GM23338 (cell line): Measurements from ENCODE around the gene CPEB3. TPM values are rescaled to one million over a fixed set of nuclear protein-coding genes. Genes with fewer than 3 reads are reported as not detected.

Experiments used
- ATAC-seq: fragments of 200-7000 bp; cut with Tn5 transposase; 3 replicates; pipeline ENCODE4 v1.9.1; 2020
- DNase-seq: peaks from one replicate; pipeline ENCODE4 v3.0.0-alpha.2; 2015; ENCODE audit warnings: low spot score
- H2AFZ ChIP-seq: fragments of 200-600 bp; sonication (generic); 2 replicates; pipeline ENCODE4 v1.8.0; 2016; ENCODE audit warnings: antibody characterized with exemption, mild to moderate bottlenecking, moderate library complexity
- H3F3A ChIP-seq: fragments of 200-600 bp; sonication (generic); replicated peaks from 2 replicates; pipeline ENCODE4 v1.8.0; 2017; ENCODE audit warnings: antibody characterized with exemption, mixed run types, low read depth
- H3K27ac ChIP-seq: fragments of 200-600 bp; sonication (generic); 2 replicates; pipeline ENCODE4 v1.6.1; 2016; ENCODE audit warnings: low read depth
- H3K27me3 ChIP-seq: fragments of 200-600 bp; sonication (generic); 2 replicates; pipeline ENCODE4 v1.8.0; 2016; ENCODE audit warnings: mild to moderate bottlenecking, mixed run types, moderate library complexity; ENCODE audit not compliant: insufficient read depth
- H3K36me3 ChIP-seq: fragments of 200-600 bp; sonication (generic); 2 replicates; pipeline ENCODE4 v1.8.0; 2016; ENCODE audit warnings: mild to moderate bottlenecking; ENCODE audit not compliant: insufficient read depth
- H3K4me1 ChIP-seq: fragments of 200-600 bp; sonication (generic); 2 replicates; pipeline ENCODE4 v1.8.0; 2016; ENCODE audit warnings: mild to moderate bottlenecking, moderate library complexity; ENCODE audit not compliant: insufficient read depth
- H3K4me2 ChIP-seq: fragments of 200-600 bp; sonication (generic); 2 replicates; pipeline ENCODE4 v1.7.1; 2017; ENCODE audit warnings: mixed run types
- H3K4me3 ChIP-seq: fragments of 200-600 bp; sonication (generic); 2 replicates; pipeline ENCODE4 v1.6.1; 2016; ENCODE audit warnings: mixed run types
- H3K79me2 ChIP-seq: fragments of 200-600 bp; sonication (generic); replicated peaks from 2 replicates; pipeline ENCODE4 v1.8.0; 2017; ENCODE audit warnings: mild to moderate bottlenecking; ENCODE audit not compliant: insufficient read depth
- H3K9me2 ChIP-seq: fragments of 200-600 bp; sonication (generic); 2 replicates; pipeline ENCODE4 v1.8.0; 2017; ENCODE audit not compliant: insufficient read depth
- H4K20me1 ChIP-seq: fragments of 200-600 bp; sonication (generic); replicated peaks from 2 replicates; pipeline ENCODE4 v1.8.0; 2017; ENCODE audit warnings: mild to moderate bottlenecking; ENCODE audit not compliant: insufficient read depth
- H3K27ac Mint-ChIP-seq: 2 replicates; pipeline ENCODE4 v1.8.0; 2020; ENCODE audit warnings: inconsistent platforms, mild to moderate bottlenecking, moderate library complexity, mixed read lengths
- H3K27me3 Mint-ChIP-seq: 3 replicates; pipeline ENCODE4 v1.8.0; 2022; ENCODE audit warnings: low read depth, mild to moderate bottlenecking, moderate library complexity, mixed read lengths, inconsistent platforms; ENCODE audit not compliant: insufficient read depth, poor library complexity
- H3K36me3 Mint-ChIP-seq: 3 replicates; pipeline ENCODE4 v1.8.0; 2021; ENCODE audit warnings: low read depth, mild to moderate bottlenecking, inconsistent platforms, moderate library complexity, mixed read lengths
- H3K4me1 Mint-ChIP-seq: 3 replicates; pipeline ENCODE4 v1.8.0; 2020; ENCODE audit warnings: mild to moderate bottlenecking, inconsistent platforms, mixed read lengths
- H3K4me3 Mint-ChIP-seq: 3 replicates; pipeline ENCODE4 v1.8.0; 2021; ENCODE audit warnings: moderate library complexity, mild to moderate bottlenecking, inconsistent platforms, mixed read lengths
- H3K9me3 Mint-ChIP-seq: 3 replicates; pipeline ENCODE4 v1.8.0; 2020; ENCODE audit warnings: moderate library complexity, mild to moderate bottlenecking, inconsistent platforms, mixed read lengths
- CREB1 ChIP-seq: fragments of 250-450 bp; sonication (Bioruptor Pico); IDR thresholded peaks from 2 replicates; pipeline ENCODE4 v1.5.0; 2020; ENCODE audit warnings: low read depth, mild to moderate bottlenecking, moderate library complexity
- EZH2 ChIP-seq: fragments of 200-600 bp; sonication (generic); IDR thresholded peaks from one replicate; pipeline ENCODE4 v1.8.0; 2017; ENCODE audit warnings: antibody characterized with exemption, mild to moderate bottlenecking, low read depth; ENCODE audit not compliant: unreplicated experiment
- JUNB ChIP-seq: IDR thresholded peaks from one replicate; pipeline ENCODE4 v1.6.1; 2016; ENCODE audit warnings: antibody characterized with exemption; ENCODE audit not compliant: unreplicated experiment
- NANOG ChIP-seq: IDR thresholded peaks from 2 replicates; pipeline ENCODE4 v1.6.1; 2016; ENCODE audit warnings: antibody characterized with exemption, borderline replicate concordance
- POLR2AphosphoS5 ChIP-seq: IDR thresholded peaks from 2 replicates; pipeline ENCODE4 v1.6.1; 2016; ENCODE audit warnings: antibody characterized with exemption, low read depth
- REST ChIP-seq: IDR thresholded peaks from one replicate; pipeline ENCODE4 v1.6.1; 2018; ENCODE audit warnings: antibody characterized with exemption; ENCODE audit not compliant: unreplicated experiment
- STAT1 ChIP-seq: IDR thresholded peaks from one replicate; pipeline ENCODE4 v1.6.1; 2016; ENCODE audit warnings: antibody characterized with exemption; ENCODE audit not compliant: unreplicated experiment
- ZNF114 ChIP-seq: fragments of 250-450 bp; sonication (Bioruptor Pico); IDR thresholded peaks from 2 replicates; pipeline ENCODE4 v1.5.0; 2020; ENCODE audit warnings: mild to moderate bottlenecking, moderate library complexity
- ZNF331 ChIP-seq: fragments of 250-450 bp; sonication (Bioruptor Pico); IDR thresholded peaks from 2 replicates; pipeline ENCODE4 v1.5.0; 2020; ENCODE audit warnings: low read depth, mild to moderate bottlenecking, moderate library complexity
- polyA plus RNA-seq: library from polyadenylated mRNA; unstranded; fragments of >200 nt; fragmentation: Nextera tagmentation; extraction: Ambion mirVana; gene quantifications from 2 replicates; pipeline ENCODE4 v1.2.1, GENCODE V29; 2016
- total RNA-seq: library from RNA; depleted of rRNA; stranded (reverse); fragments of >200 nt; shearing (Covaris generic); gene quantifications from 2 replicates; pipeline ENCODE4 v1.2.3, GENCODE V29; 2014
- TF ChIP-seq, protein P1 (sequence below), 2 experiments: fragments of 200-600 bp in 1 of 2; sonication (generic) in 1 of 2; conservative IDR thresholded peaks; 2 replicates each; pipeline versions ENCODE4 v1.5.1 to v1.6.1; 2016 to 2017; ENCODE audit warnings: antibody characterized with exemption in 2 of 2, low read depth in 2 of 2, mild to moderate bottlenecking in 2 of 2, moderate library complexity in 1 of 2
- TF ChIP-seq, protein P2 (sequence below): fragments of 250-450 bp; sonication (Bioruptor Pico); IDR thresholded peaks from 2 replicates; pipeline ENCODE4 v1.5.0; 2020; ENCODE audit warnings: mild to moderate bottlenecking, moderate library complexity
- TF ChIP-seq, protein P3 (sequence below): IDR thresholded peaks from 2 replicates; pipeline ENCODE4 v1.6.1; 2016; ENCODE audit warnings: antibody characterized with exemption

CPEB3 gene
- total and polyA plus RNA-seq, 2 experiments from 2014 or later, result 0.74 to 1.9 TPM

- no peaks in the 10 kb centered on the region for H3K36me3 Mint-ChIP-seq
- H3K27me3 Mint-ChIP-seq, result no peaks in the 10 kb centered on the region
- Histone ChIP-seq H3K27ac (no peak overlapping the region), H3K27me3 (no peaks in the 10 kb centered on the region), H2AFZ (no peak overlapping the region), H3K4me2 (no peak overlapping the region), H3K4me1 (no peaks in the 10 kb centered on the region), H3F3A (no peaks in the 10 kb centered on the region), H3K9me2 (no peaks in the 10 kb centered on the region), H3K4me3 (no peak overlapping the region), H4K20me1 (no peaks in the 10 kb centered on the region), H3K36me3 (no peaks in the 10 kb centered on the region), H3K79me2 (no peaks in the 10 kb centered on the region)
- H3K9me3 Mint-ChIP-seq, result no peaks in the 10 kb centered on the region
- no peak for ATAC-seq
- no peak for DNase-seq
- H3K4me3 Mint-ChIP-seq, result no peak overlapping the region
- no peak overlapping the region for H3K27ac Mint-ChIP-seq
- H3K4me1 Mint-ChIP-seq, result no peaks in the 10 kb centered on the region
- TF ChIP-seq, protein P1, sequence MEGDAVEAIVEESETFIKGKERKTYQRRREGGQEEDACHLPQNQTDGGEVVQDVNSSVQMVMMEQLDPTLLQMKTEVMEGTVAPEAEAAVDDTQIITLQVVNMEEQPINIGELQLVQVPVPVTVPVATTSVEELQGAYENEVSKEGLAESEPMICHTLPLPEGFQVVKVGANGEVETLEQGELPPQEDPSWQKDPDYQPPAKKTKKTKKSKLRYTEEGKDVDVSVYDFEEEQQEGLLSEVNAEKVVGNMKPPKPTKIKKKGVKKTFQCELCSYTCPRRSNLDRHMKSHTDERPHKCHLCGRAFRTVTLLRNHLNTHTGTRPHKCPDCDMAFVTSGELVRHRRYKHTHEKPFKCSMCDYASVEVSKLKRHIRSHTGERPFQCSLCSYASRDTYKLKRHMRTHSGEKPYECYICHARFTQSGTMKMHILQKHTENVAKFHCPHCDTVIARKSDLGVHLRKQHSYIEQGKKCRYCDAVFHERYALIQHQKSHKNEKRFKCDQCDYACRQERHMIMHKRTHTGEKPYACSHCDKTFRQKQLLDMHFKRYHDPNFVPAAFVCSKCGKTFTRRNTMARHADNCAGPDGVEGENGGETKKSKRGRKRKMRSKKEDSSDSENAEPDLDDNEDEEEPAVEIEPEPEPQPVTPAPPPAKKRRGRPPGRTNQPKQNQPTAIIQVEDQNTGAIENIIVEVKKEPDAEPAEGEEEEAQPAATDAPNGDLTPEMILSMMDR (conservative IDR thresholded peaks at IDR 0.05; ENCODE audit: low read depth in 2 of 2), result no peak
- TF ChIP-seq EZH2 (no peak), NANOG (no peak), ZNF331 (no peak), POLR2AphosphoS5 (no peak), CREB1 (CRISPR knock-in tag) (no peak), JUNB (no peak), ZNF114 (no peak), STAT1 (no peak), REST (no peak)
- TF ChIP-seq, protein P2, sequence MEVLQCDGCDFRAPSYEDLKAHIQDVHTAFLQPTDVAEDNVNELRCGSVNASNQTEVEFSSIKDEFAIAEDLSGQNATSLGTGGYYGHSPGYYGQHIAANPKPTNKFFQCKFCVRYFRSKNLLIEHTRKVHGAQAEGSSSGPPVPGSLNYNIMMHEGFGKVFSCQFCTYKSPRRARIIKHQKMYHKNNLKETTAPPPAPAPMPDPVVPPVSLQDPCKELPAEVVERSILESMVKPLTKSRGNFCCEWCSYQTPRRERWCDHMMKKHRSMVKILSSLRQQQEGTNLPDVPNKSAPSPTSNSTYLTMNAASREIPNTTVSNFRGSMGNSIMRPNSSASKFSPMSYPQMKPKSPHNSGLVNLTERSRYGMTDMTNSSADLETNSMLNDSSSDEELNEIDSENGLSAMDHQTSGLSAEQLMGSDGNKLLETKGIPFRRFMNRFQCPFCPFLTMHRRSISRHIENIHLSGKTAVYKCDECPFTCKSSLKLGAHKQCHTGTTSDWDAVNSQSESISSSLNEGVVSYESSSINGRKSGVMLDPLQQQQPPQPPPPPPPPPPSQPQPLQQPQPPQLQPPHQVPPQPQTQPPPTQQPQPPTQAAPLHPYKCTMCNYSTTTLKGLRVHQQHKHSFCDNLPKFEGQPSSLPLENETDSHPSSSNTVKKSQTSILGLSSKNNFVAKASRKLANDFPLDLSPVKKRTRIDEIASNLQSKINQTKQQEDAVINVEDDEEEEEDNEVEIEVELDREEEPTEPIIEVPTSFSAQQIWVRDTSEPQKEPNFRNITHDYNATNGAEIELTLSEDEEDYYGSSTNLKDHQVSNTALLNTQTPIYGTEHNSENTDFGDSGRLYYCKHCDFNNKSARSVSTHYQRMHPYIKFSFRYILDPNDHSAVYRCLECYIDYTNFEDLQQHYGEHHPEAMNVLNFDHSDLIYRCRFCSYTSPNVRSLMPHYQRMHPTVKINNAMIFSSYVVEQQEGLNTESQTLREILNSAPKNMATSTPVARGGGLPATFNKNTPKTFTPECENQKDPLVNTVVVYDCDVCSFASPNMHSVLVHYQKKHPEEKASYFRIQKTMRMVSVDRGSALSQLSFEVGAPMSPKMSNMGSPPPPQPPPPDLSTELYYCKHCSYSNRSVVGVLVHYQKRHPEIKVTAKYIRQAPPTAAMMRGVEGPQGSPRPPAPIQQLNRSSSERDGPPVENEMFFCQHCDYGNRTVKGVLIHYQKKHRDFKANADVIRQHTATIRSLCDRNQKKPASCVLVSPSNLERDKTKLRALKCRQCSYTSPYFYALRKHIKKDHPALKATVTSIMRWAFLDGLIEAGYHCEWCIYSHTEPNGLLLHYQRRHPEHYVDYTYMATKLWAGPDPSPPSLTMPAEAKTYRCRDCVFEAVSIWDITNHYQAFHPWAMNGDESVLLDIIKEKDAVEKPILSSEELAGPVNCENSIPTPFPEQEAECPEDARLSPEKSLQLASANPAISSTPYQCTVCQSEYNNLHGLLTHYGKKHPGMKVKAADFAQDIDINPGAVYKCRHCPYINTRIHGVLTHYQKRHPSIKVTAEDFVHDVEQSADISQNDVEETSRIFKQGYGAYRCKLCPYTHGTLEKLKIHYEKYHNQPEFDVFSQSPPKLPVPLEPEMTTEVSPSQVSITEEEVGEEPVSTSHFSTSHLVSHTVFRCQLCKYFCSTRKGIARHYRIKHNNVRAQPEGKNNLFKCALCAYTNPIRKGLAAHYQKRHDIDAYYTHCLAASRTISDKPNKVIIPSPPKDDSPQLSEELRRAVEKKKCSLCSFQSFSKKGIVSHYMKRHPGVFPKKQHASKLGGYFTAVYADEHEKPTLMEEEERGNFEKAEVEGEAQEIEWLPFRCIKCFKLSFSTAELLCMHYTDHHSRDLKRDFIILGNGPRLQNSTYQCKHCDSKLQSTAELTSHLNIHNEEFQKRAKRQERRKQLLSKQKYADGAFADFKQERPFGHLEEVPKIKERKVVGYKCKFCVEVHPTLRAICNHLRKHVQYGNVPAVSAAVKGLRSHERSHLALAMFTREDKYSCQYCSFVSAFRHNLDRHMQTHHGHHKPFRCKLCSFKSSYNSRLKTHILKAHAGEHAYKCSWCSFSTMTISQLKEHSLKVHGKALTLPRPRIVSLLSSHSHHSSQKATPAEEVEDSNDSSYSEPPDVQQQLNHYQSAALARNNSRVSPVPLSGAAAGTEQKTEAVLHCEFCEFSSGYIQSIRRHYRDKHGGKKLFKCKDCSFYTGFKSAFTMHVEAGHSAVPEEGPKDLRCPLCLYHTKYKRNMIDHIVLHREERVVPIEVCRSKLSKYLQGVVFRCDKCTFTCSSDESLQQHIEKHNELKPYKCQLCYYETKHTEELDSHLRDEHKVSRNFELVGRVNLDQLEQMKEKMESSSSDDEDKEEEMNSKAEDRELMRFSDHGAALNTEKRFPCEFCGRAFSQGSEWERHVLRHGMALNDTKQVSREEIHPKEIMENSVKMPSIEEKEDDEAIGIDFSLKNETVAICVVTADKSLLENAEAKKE, result no peak
- TF ChIP-seq, protein P3, sequence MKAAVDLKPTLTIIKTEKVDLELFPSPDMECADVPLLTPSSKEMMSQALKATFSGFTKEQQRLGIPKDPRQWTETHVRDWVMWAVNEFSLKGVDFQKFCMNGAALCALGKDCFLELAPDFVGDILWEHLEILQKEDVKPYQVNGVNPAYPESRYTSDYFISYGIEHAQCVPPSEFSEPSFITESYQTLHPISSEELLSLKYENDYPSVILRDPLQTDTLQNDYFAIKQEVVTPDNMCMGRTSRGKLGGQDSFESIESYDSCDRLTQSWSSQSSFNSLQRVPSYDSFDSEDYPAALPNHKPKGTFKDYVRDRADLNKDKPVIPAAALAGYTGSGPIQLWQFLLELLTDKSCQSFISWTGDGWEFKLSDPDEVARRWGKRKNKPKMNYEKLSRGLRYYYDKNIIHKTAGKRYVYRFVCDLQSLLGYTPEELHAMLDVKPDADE, result no peak
These were observed 179.4 kb downstream of the CPEB3 start for GRCh38 chr10:92111336-92111939.
